DOHH2 (cell line): ENCODE results near the gene ADARB1.

Source experiments
- H3F3A ChIP-seq: fragments of 200-600 bp; sonication (generic), shearing (Covaris generic); 2 replicates; pipeline ENCODE4 v1.6.0; 2016; ENCODE audit warnings: antibody characterized with exemption, mild to moderate bottlenecking; ENCODE audit not compliant: control insufficient read depth, insufficient read depth
- H3K27ac ChIP-seq: fragments of 200-600 bp; sonication (generic); 2 replicates; pipeline ENCODE4 v1.5.1; 2014; ENCODE audit warnings: low read depth, mild to moderate bottlenecking, low read length, moderate library complexity
- H3K27me3 ChIP-seq: fragments of 200-600 bp; sonication (generic); 2 replicates; pipeline ENCODE4 v1.6.1; 2014; ENCODE audit warnings: mild to moderate bottlenecking, low read length, mixed read lengths; ENCODE audit not compliant: control insufficient read depth
- H3K36me3 ChIP-seq: fragments of 200-600 bp; sonication (generic); 2 replicates; pipeline ENCODE4 v1.6.1; 2014; ENCODE audit warnings: mild to moderate bottlenecking, low read length, moderate library complexity, mixed read lengths; ENCODE audit not compliant: control insufficient read depth
- H3K4me1 ChIP-seq: fragments of 200-600 bp; sonication (generic); 2 replicates; pipeline ENCODE4 v1.6.1; 2014; ENCODE audit warnings: mild to moderate bottlenecking, low read length, mixed read lengths; ENCODE audit not compliant: control insufficient read depth
- H3K4me2 ChIP-seq: fragments of 200-600 bp; sonication (generic); 2 replicates; pipeline ENCODE4 v1.6.0; 2014; ENCODE audit warnings: mild to moderate bottlenecking, low read length, moderate library complexity
- H3K4me3 ChIP-seq: fragments of 200-600 bp; sonication (generic); 2 replicates; pipeline ENCODE4 v1.5.1; 2014; ENCODE audit warnings: mild to moderate bottlenecking, low read length, mixed read lengths
- H3K79me2 ChIP-seq: fragments of 200-600 bp; sonication (generic); 2 replicates; pipeline ENCODE4 v1.6.1; 2014; ENCODE audit warnings: mild to moderate bottlenecking, low read length, mixed read lengths; ENCODE audit not compliant: control insufficient read depth
- H3K9me2 ChIP-seq: fragments of 200-600 bp; sonication (generic); replicated peaks from 2 replicates; pipeline ENCODE4 v1.6.1; 2014; ENCODE audit warnings: mild to moderate bottlenecking, low read length, mixed read lengths; ENCODE audit not compliant: control insufficient read depth
- H3K9me3 ChIP-seq: fragments of 200-600 bp; sonication (generic); 2 replicates; pipeline ENCODE4 v1.6.1; 2014; ENCODE audit warnings: antibody characterized with exemption, low read length, mixed read lengths; ENCODE audit not compliant: control insufficient read depth, insufficient read depth
- H4K20me1 ChIP-seq: fragments of 200-600 bp; sonication (generic); 2 replicates; pipeline ENCODE4 v1.6.0; 2014; ENCODE audit warnings: low read depth, mild to moderate bottlenecking, antibody characterized with exemption, low read length, moderate library complexity; ENCODE audit not compliant: control insufficient read depth, insufficient read depth
- EZH2phosphoT487 ChIP-seq: fragments of 200-600 bp; sonication (generic); IDR thresholded peaks from 2 replicates; pipeline ENCODE4 v1.6.1; 2017; ENCODE audit warnings: borderline replicate concordance, mild to moderate bottlenecking, antibody characterized with exemption, low read length, moderate library complexity, mixed read lengths
- TF ChIP-seq, protein P1 (sequence below): fragments of 200-600 bp; sonication (generic); IDR thresholded peaks from one replicate; pipeline ENCODE4 v1.5.1; 2014; ENCODE audit warnings: antibody characterized with exemption, mild to moderate bottlenecking, low read depth, low read length; ENCODE audit not compliant: poor library complexity, severe bottlenecking

The ADARB1 gene

DNA sequence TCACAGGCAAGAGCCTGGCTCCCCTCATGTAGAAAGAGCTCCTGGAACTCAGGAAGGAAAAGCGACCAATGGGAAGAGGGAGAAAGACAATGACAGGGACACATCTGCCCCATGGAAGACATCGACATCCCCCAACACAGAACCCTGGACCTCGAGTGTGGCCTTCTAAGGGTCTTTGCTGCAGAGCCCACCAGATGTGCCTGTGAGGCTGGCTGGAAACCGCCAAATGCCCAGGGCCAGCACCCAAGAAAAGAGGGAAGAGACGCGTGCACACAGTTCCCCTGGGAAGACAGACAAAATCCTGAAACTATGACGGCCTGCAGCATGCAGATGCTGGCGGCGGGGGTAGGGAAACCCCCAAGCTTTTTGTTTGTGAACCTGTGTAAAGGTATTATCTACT lies 36.4 kb upstream of the ADARB1 start:
- H3K4me3 ChIP-seq: no peak overlapping the region
- no peaks in the 10 kb centered on the region for H3K9me2 ChIP-seq
- H3K27me3 ChIP-seq: no peaks in the 10 kb centered on the region
- H3K4me1 ChIP-seq: no peaks in the 10 kb centered on the region
- TF ChIP-seq EZH2phosphoT487: no peak
- TF ChIP-seq, protein P1, sequence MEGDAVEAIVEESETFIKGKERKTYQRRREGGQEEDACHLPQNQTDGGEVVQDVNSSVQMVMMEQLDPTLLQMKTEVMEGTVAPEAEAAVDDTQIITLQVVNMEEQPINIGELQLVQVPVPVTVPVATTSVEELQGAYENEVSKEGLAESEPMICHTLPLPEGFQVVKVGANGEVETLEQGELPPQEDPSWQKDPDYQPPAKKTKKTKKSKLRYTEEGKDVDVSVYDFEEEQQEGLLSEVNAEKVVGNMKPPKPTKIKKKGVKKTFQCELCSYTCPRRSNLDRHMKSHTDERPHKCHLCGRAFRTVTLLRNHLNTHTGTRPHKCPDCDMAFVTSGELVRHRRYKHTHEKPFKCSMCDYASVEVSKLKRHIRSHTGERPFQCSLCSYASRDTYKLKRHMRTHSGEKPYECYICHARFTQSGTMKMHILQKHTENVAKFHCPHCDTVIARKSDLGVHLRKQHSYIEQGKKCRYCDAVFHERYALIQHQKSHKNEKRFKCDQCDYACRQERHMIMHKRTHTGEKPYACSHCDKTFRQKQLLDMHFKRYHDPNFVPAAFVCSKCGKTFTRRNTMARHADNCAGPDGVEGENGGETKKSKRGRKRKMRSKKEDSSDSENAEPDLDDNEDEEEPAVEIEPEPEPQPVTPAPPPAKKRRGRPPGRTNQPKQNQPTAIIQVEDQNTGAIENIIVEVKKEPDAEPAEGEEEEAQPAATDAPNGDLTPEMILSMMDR: no peak
- peaks cover 9% of the 10 kb centered on the region; the same call in 1 of the 2 replicates for H3K9me3 ChIP-seq
- H4K20me1 ChIP-seq: no peaks in the 10 kb centered on the region
- H3K27ac ChIP-seq: no peak overlapping the region
- no peaks in the 10 kb centered on the region for H3K36me3 ChIP-seq
- no peaks in the 10 kb centered on the region for H3F3A ChIP-seq
- no peaks in the 10 kb centered on the region for H3K79me2 ChIP-seq
- H3K4me2 ChIP-seq: no peak overlapping the region

DNA sequence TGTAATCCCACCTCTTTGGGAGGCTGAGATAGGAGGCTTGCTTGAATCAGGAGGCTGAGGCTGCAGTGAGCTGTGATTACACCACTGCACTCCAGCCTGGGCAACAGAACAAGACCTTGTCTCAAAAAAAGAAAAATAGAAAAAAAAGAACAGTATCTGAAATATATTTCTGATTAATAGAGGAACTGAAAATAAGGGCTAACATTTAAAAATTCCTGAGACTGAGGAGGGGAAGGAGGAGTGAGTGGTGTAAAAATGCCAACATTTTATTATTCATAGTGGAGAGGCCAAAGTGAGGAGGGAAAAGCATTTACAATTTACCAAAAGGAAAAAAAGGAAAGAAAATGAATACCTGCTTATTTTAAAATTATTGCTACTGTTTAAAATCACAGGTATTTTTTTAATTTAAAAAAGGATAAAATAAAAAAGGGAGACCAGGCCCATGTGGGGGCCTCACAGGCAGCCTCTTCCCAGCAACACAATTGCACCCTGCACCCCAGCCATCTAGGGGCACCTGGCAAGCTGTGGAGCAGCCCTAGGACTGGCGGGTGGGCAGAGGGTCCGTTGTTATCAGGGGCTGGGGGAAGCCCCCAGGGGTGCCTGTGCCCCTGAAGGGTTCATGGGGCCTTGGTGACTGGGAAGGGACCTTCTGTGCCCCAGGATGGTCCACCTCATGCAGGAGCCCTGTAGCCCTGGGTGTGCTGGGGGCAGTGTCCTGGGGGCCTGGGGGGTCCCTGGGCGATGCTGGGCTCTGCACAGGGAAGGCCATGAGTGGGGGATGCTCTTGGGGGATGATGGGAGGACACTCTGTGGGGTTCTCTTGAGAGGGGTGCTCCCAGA lies 34.8 kb upstream of the ADARB1 start:
- Histone ChIP-seq H3F3A (no peaks in the 10 kb centered on the region), H3K36me3 (no peaks in the 10 kb centered on the region), H3K9me2 (no peaks in the 10 kb centered on the region), H3K9me3 (peaks cover 9% of the 10 kb centered on the region; the same call in 1 of the 2 replicates), H3K4me1 (no peaks in the 10 kb centered on the region), H3K27me3 (no peaks in the 10 kb centered on the region), H3K27ac (no peak overlapping the region), H4K20me1 (no peaks in the 10 kb centered on the region), H3K4me3 (no peak overlapping the region), H3K4me2 (no peak overlapping the region), H3K79me2 (no peaks in the 10 kb centered on the region)
- TF ChIP-seq, protein P1: no peak
- no peak for TF ChIP-seq EZH2phosphoT487

DNA sequence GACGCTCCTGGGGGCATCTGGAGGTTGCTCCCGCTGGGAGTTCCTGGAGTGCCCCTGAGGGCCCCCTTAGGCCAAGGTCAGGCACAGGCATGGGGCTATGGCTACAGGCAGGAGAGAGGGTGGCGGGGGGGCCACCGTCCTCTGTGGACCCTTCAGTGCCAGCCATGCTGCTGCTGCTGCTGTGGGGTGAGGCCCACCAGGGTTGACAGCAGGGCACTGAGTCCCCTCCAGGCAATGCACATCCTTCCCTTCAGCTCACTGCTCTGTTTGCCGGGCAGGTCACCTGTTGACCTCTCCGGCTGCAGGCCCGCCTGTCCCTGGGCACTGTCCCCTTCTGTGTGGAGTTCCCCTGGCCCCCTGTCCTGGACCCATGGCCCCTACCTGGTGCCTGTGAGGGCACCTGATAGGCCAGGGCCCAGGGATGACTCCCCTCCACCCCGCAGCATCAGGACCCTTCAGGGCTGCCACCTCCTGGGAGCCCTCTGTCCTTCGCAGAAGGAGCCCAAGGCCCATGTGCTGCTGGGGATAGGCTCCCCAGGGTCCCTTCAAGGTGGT lies 34.1 kb upstream of the ADARB1 start:
- no peak for TF ChIP-seq EZH2phosphoT487
- Histone ChIP-seq H3K27me3 (no peaks in the 10 kb centered on the region), H3K27ac (no peak overlapping the region), H3K4me1 (no peaks in the 10 kb centered on the region), H4K20me1 (no peaks in the 10 kb centered on the region), H3K79me2 (no peaks in the 10 kb centered on the region), H3K4me3 (no peak overlapping the region), H3K9me3 (peaks cover 9% of the 10 kb centered on the region; the same call in 1 of the 2 replicates), H3F3A (no peaks in the 10 kb centered on the region), H3K4me2 (no peak overlapping the region), H3K36me3 (no peaks in the 10 kb centered on the region), H3K9me2 (no peaks in the 10 kb centered on the region)

DNA sequence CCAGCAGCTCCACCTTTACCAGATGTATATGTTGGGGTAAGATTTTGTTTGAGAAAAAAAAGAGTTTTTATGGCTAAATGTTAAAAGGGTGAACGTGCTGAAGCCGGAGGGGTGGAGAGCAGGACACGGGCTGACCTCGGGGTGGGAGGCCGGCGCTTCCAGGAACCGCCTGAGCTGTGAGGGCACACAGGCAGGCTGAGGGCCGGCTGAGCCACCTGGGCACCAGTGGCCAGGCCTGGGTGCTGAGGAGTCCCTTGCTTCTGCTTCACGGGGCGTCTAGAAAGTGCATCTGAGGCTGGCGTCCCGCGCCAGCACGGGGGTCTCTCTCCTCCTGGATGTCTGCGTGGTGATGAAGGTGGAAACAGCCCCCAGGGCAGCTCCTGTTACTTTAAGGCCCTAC lies 33.6 kb upstream of the ADARB1 start:
- Histone ChIP-seq H3F3A (no peaks in the 10 kb centered on the region), H3K79me2 (no peaks in the 10 kb centered on the region), H3K9me3 (peaks cover 9% of the 10 kb centered on the region; the same call in 1 of the 2 replicates), H3K27me3 (no peaks in the 10 kb centered on the region), H3K4me3 (no peak overlapping the region), H3K36me3 (no peaks in the 10 kb centered on the region), H3K27ac (no peak overlapping the region), H3K4me1 (no peaks in the 10 kb centered on the region), H3K9me2 (no peaks in the 10 kb centered on the region), H3K4me2 (no peak overlapping the region), H4K20me1 (no peaks in the 10 kb centered on the region)
- TF ChIP-seq, protein P1: no peak
- no peak for TF ChIP-seq EZH2phosphoT487
